ENCODE results near the gene SWT1.

Gene SWT1

GRCh38 chr1:185156854-185157598, at the start of gene SWT1, which contains the start of gene TRMT1L:
Gene SWT1, plus strand, starts transcription at chr1:185157167. Its CDS starts 3,675 bp downstream, at chr1:185160842.
Gene TRMT1L, minus strand, starts transcription at chr1:185156953. Its CDS starts 241 bp downstream, at chr1:185156712.
- peak; percentile 97 to 99 for DNase-seq

GRCh38 chr1:185108321-185108720, 48.6 kb upstream of the SWT1 start:
- DNase-seq, result no peak

GRCh38 chr1:185110145-185110544, 46.8 kb upstream of the SWT1 start:
- no peak for DNase-seq

- no peak for DNase-seq
Measured at GRCh38 chr1:185111873-185112272, 45.1 kb upstream of the SWT1 start.

- DNase-seq, result no peak
Measured at GRCh38 chr1:185112356-185112755, 44.6 kb upstream of the SWT1 start.

- DNase-seq, result no peak
Measured at GRCh38 chr1:185129708-185130107, 27.3 kb upstream of the SWT1 start.

GRCh38 chr1:185132534-185132933, 24.4 kb upstream of the SWT1 start:
- no peak for DNase-seq

- no peak for DNase-seq
Measured at GRCh38 chr1:185137896-185138545, 18.9 kb upstream of the SWT1 start.

- no peak for DNase-seq
Measured at GRCh38 chr1:185139246-185139645, 17.7 kb upstream of the SWT1 start.

GRCh38 chr1:185144233-185144632, 12.7 kb upstream of the SWT1 start:
- no peak for DNase-seq

- no peak for DNase-seq
Measured at GRCh38 chr1:185151215-185151614, 5.8 kb upstream of the SWT1 start.

- no peak for DNase-seq
Measured at GRCh38 chr1:185152187-185152767, 4.7 kb upstream of the SWT1 start.

GRCh38 chr1:185154912-185155513, 2.0 kb upstream of the SWT1 start:
- no peak for DNase-seq

GRCh38 chr1:185155600-185156287, 1.2 kb upstream of the SWT1 start:
- DNase-seq, result no peak

GRCh38 chr1:185156288-185156853, 596 bp upstream of the SWT1 start:
- DNase-seq, result no peak

GRCh38 chr1:185157599-185158412, 839 bp downstream of the SWT1 start:
- no peak for DNase-seq

- DNase-seq, result no peak
Measured at GRCh38 chr1:185158800-185159199, 1.8 kb downstream of the SWT1 start.

- no peak for DNase-seq
Measured at GRCh38 chr1:185159966-185160365, 3.0 kb downstream of the SWT1 start.

- no peak for DNase-seq
Measured at GRCh38 chr1:185162491-185162890, 5.5 kb downstream of the SWT1 start.

GRCh38 chr1:185166106-185166505, 9.1 kb downstream of the SWT1 start:
- DNase-seq, result no peak

- DNase-seq, result peak; percentile 50 to 60
Measured at GRCh38 chr1:185170291-185170848, 13.4 kb downstream of the SWT1 start.
